Measurements from ENCODE around the gene PIGR.

GRCh38 chr1:206960676-206961386 lies 14.6 kb upstream of the PIGR start:
- no peak for TF ChIP-seq EZH2 (IDR thresholded peaks at IDR 0.05; ENCODE audit: borderline replicate concordance, insufficient read depth, low read length, poor library complexity, severe bottlenecking)
- TF ChIP-seq CTCF (IDR thresholded peaks at IDR 0.05; ENCODE audit: poor library complexity, severe bottlenecking) = no peak
- TF ChIP-seq POLR2AphosphoS5 (IDR thresholded peaks at IDR 0.05) = no peak
- TF ChIP-seq RAD21 (conservative IDR thresholded peaks at IDR 0.05) = no peak
- no peak for TF ChIP-seq SMC3 (conservative IDR thresholded peaks at IDR 0.05; ENCODE audit: poor library complexity)
- no peak for TF ChIP-seq REST (IDR thresholded peaks at IDR 0.05; ENCODE audit: borderline replicate concordance)

Measured in neural cell (in vitro differentiated cells).